DOHH2 (cell line): ENCODE data around the gene TMEM266.

Experiments
- EZH2phosphoT487 ChIP-seq: fragments of 200-600 bp; sonication (generic); IDR thresholded peaks from 2 replicates; pipeline ENCODE4 v1.6.1; 2017; ENCODE audit warnings: borderline replicate concordance, mild to moderate bottlenecking, antibody characterized with exemption, low read length, moderate library complexity, mixed read lengths
- TF ChIP-seq, protein P1 (sequence below): fragments of 200-600 bp; sonication (generic); IDR thresholded peaks from one replicate; pipeline ENCODE4 v1.5.1; 2014; ENCODE audit warnings: antibody characterized with exemption, mild to moderate bottlenecking, low read depth, low read length; ENCODE audit not compliant: poor library complexity, severe bottlenecking

DNA sequence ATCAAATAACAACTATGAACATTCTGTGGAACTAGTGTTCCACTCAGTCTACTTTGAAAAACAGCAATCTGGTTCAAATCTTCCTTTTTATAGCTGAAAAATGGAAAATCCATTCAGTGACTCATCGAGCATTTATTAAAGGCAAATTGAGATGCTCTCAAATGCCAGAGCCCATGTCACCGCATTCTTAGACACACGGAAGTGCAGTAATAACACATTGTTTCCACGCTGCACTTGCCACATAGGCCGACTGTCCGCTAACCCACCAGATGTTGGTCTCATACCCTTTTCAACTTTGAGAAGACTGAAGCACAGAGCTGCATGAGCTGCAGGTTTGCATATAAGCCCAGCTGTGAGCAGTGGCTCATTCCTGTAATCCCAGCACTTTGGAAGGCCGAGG is 95.9 kb downstream of the TMEM266 start:
- TF ChIP-seq EZH2phosphoT487 = no peak
- TF ChIP-seq, protein P1, sequence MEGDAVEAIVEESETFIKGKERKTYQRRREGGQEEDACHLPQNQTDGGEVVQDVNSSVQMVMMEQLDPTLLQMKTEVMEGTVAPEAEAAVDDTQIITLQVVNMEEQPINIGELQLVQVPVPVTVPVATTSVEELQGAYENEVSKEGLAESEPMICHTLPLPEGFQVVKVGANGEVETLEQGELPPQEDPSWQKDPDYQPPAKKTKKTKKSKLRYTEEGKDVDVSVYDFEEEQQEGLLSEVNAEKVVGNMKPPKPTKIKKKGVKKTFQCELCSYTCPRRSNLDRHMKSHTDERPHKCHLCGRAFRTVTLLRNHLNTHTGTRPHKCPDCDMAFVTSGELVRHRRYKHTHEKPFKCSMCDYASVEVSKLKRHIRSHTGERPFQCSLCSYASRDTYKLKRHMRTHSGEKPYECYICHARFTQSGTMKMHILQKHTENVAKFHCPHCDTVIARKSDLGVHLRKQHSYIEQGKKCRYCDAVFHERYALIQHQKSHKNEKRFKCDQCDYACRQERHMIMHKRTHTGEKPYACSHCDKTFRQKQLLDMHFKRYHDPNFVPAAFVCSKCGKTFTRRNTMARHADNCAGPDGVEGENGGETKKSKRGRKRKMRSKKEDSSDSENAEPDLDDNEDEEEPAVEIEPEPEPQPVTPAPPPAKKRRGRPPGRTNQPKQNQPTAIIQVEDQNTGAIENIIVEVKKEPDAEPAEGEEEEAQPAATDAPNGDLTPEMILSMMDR = no peak
